Measurements from ENCODE around the gene ERVV-1.
"Not testable (repeated sequence)": the region's sequence is repeated elsewhere in the genome, so short reads cannot be mapped to it uniquely, and the experiment has no call there.

Gene ERVV-1

GRCh38 chr19:53013621-53014020 is at the start of gene ERVV-1:
ERVV-1 (plus strand) TSS chr19:53013921; CDS start chr19:53014091, 170 bp downstream.
- no peak for DNase-seq

GRCh38 chr19:52967772-52968171 is 45.9 kb upstream of the ERVV-1 start:
- no peak for DNase-seq

GRCh38 chr19:52981329-52981728 is 32.4 kb upstream of the ERVV-1 start:
- no peak for DNase-seq

GRCh38 chr19:52983167-52983566 is 30.6 kb upstream of the ERVV-1 start:
- not testable (repeated sequence) for DNase-seq

GRCh38 chr19:52987221-52987620 is 26.5 kb upstream of the ERVV-1 start:
- DNase-seq = no peak

- no peak for DNase-seq
Observed at GRCh38 chr19:52988506-52988905, 25.2 kb upstream of the ERVV-1 start.

- peak; percentile 67 for DNase-seq
Observed at GRCh38 chr19:52990759-52991418, 22.8 kb upstream of the ERVV-1 start.

GRCh38 chr19:52991484-52991883 is 22.2 kb upstream of the ERVV-1 start:
- peak; percentile 43 for DNase-seq

- DNase-seq = no peak
Observed at GRCh38 chr19:52992109-52993004, 21.4 kb upstream of the ERVV-1 start.

- DNase-seq = peak; percentile 72
Observed at GRCh38 chr19:52993342-52994178, 20.2 kb upstream of the ERVV-1 start.

GRCh38 chr19:52995711-52996110 is 18.0 kb upstream of the ERVV-1 start:
- DNase-seq = no peak

- no peak for DNase-seq
Observed at GRCh38 chr19:52997975-52998374, 15.7 kb upstream of the ERVV-1 start.

GRCh38 chr19:53002479-53002878 is 11.2 kb upstream of the ERVV-1 start:
- no peak for DNase-seq

GRCh38 chr19:53004242-53004641 is 9.5 kb upstream of the ERVV-1 start:
- DNase-seq = no peak

- DNase-seq = no peak
Observed at GRCh38 chr19:53007200-53007599, 6.5 kb upstream of the ERVV-1 start.

GRCh38 chr19:53007606-53008005 is 6.1 kb upstream of the ERVV-1 start:
- DNase-seq = no peak

GRCh38 chr19:53008061-53008778 is 5.5 kb upstream of the ERVV-1 start:
- no peak for DNase-seq

- no peak for DNase-seq
Observed at GRCh38 chr19:53010494-53010893, 3.2 kb upstream of the ERVV-1 start.

- no peak for DNase-seq
Observed at GRCh38 chr19:53012006-53012405, 1.7 kb upstream of the ERVV-1 start.

GRCh38 chr19:53015159-53015558 is 1.4 kb downstream of the ERVV-1 start:
- DNase-seq = no peak

- no peak for DNase-seq
Observed at GRCh38 chr19:53015730-53016129, 2.0 kb downstream of the ERVV-1 start.

GRCh38 chr19:53019684-53020083 is 6.0 kb downstream of the ERVV-1 start:
- no peak for DNase-seq

GRCh38 chr19:53028306-53028705 is 14.6 kb downstream of the ERVV-1 start:
- not testable (repeated sequence) for DNase-seq

All from inflammatory macrophage treated with lipopolysaccharide for 4 hours (primary cell).